ENCODE results near the gene N4BP3. TPM values are rescaled to one million over a fixed set of nuclear protein-coding genes. Genes with fewer than 3 reads are reported as not detected.
"Not testable (repeated sequence)": the region's sequence is repeated elsewhere in the genome, so short reads cannot be mapped to it uniquely, and the experiment has no call there.

N4BP3 gene
- total and polyA plus RNA-seq, 4 experiments from 2014 or later: 0.30 to 2.0 (median 1.1) TPM

- Mint-ChIP-seq H3K36me3 (no peaks in the 10 kb centered on the region), H3K4me1 (peaks cover 0 to 2% (median 0%) of the 10 kb centered on the region in 4 donors), H3K4me3 (no peak overlapping the region), H3K27ac (no peak overlapping the region), H3K27me3 (peaks cover 9 to 13% of the 10 kb centered on the region in 2 donors), H3K9me3 (no peaks in the 10 kb centered on the region)
- intact Hi-C loops (cut with micrococcal nuclease): no loop called here
- no peak for DNase-seq
- no peaks in the 10 kb centered on the region for H3K27me3 ChIP-seq (ENCODE audit: insufficient read depth, low read length)
- no peaks in the 10 kb centered on the region for H3K9me3 ChIP-seq (ENCODE audit: control insufficient read depth in 1 of 2, low read length in 2 of 2)
- H3K36me3 ChIP-seq (ENCODE audit: insufficient read depth, low read length): no peaks in the 10 kb centered on the region
- H3K4me1 ChIP-seq (ENCODE audit: insufficient read depth, low read length): no peaks in the 10 kb centered on the region
- H3K4me3 ChIP-seq (ENCODE audit: low read length in 2 of 2): no peak overlapping the region
- CTCF ChIA-PET (ENCODE audit: partially characterized antibody): interaction anchor here (1.6 to 10.3 kb wide), 2 partner anchors 19 to 69 kb away, joined by 3 to 283 read pairs; partner anchors contain the start of gene NHP2
- H3K27ac ChIP-seq (ENCODE audit: low read depth, low read length): no peak overlapping the region
- POLR2A ChIA-PET (ENCODE audit: partially characterized antibody): no interaction called here
Observed at GRCh38 chr5:178081571-178082243, 31.6 kb upstream of the N4BP3 start.

- H3K36me3 ChIP-seq (ENCODE audit: insufficient read depth, low read length): no peaks in the 10 kb centered on the region
- Mint-ChIP-seq H3K4me3 (no peak overlapping the region), H3K4me1 (peaks cover 0 to 2% (median 0%) of the 10 kb centered on the region in 4 donors), H3K36me3 (no peaks in the 10 kb centered on the region), H3K27ac (no peak overlapping the region), H3K9me3 (no peaks in the 10 kb centered on the region), H3K27me3 (peaks cover 11 to 17% of the 10 kb centered on the region in 2 donors)
- H3K4me1 ChIP-seq (ENCODE audit: insufficient read depth, low read length): no peaks in the 10 kb centered on the region
- H3K27me3 ChIP-seq (ENCODE audit: insufficient read depth, low read length): no peaks in the 10 kb centered on the region
- H3K27ac ChIP-seq (ENCODE audit: low read depth, low read length): no peak overlapping the region
- ChIA-PET POLR2A (ENCODE audit: partially characterized antibody) (no interaction called here), CTCF (ENCODE audit: partially characterized antibody) (no interaction called here)
- no peak for DNase-seq
- intact Hi-C loops (cut with micrococcal nuclease): no loop called here
- H3K9me3 ChIP-seq (ENCODE audit: control insufficient read depth in 1 of 2, low read length in 2 of 2): no peaks in the 10 kb centered on the region
- no peak overlapping the region for H3K4me3 ChIP-seq (ENCODE audit: low read length in 2 of 2)
Observed at GRCh38 chr5:178083922-178084321, 29.4 kb upstream of the N4BP3 start.

GRCh38 chr5:178085316-178085715 lies 28.0 kb upstream of the N4BP3 start:
- H3K9me3 Mint-ChIP-seq: no peaks in the 10 kb centered on the region
- peaks cover 11 to 20% of the 10 kb centered on the region in 2 donors for H3K27me3 Mint-ChIP-seq
- no peak overlapping the region for H3K4me3 Mint-ChIP-seq
- intact Hi-C loops (cut with micrococcal nuclease): no loop called here
- ChIA-PET CTCF (ENCODE audit: partially characterized antibody) (interaction anchor here (0.9 kb wide), 2 partner anchors 10 to 21 kb away, joined by 3 to 4 read pairs; no protein-coding TSS in a partner anchor), POLR2A (ENCODE audit: partially characterized antibody) (no interaction called here)
- H3K4me1 Mint-ChIP-seq: peaks cover 0 to 2% (median 0%) of the 10 kb centered on the region in 4 donors
- Histone ChIP-seq H3K27ac (ENCODE audit: low read depth, low read length) (no peak overlapping the region), H3K4me3 (ENCODE audit: low read length in 2 of 2) (no peak overlapping the region), H3K27me3 (ENCODE audit: insufficient read depth, low read length) (no peaks in the 10 kb centered on the region), H3K4me1 (ENCODE audit: insufficient read depth, low read length) (no peaks in the 10 kb centered on the region), H3K9me3 (ENCODE audit: control insufficient read depth in 1 of 2, low read length in 2 of 2) (no peaks in the 10 kb centered on the region), H3K36me3 (ENCODE audit: insufficient read depth, low read length) (no peaks in the 10 kb centered on the region)
- no peak for DNase-seq
- H3K36me3 Mint-ChIP-seq: no peaks in the 10 kb centered on the region
- no peak overlapping the region for H3K27ac Mint-ChIP-seq

- Histone ChIP-seq H3K27ac (ENCODE audit: low read depth, low read length) (no peak overlapping the region), H3K4me3 (ENCODE audit: low read length in 2 of 2) (no peak overlapping the region), H3K27me3 (ENCODE audit: insufficient read depth, low read length) (no peaks in the 10 kb centered on the region), H3K9me3 (ENCODE audit: control insufficient read depth in 1 of 2, low read length in 2 of 2) (no peaks in the 10 kb centered on the region), H3K36me3 (ENCODE audit: insufficient read depth, low read length) (no peaks in the 10 kb centered on the region), H3K4me1 (ENCODE audit: insufficient read depth, low read length) (no peaks in the 10 kb centered on the region)
- POLR2A ChIA-PET (ENCODE audit: partially characterized antibody): no interaction called here
- Mint-ChIP-seq H3K9me3 (peaks cover 0 to 2% (median under 1%) of the 10 kb centered on the region in 8 donors), H3K27ac (no peak overlapping the region), H3K4me1 (peaks cover 0 to 2% (median 0%) of the 10 kb centered on the region in 4 donors), H3K36me3 (no peaks in the 10 kb centered on the region), H3K27me3 (peaks cover 11 to 20% of the 10 kb centered on the region in 2 donors), H3K4me3 (no peak overlapping the region)
- DNase-seq: no peak
- CTCF ChIA-PET (ENCODE audit: partially characterized antibody): no interaction called here
- intact Hi-C loops (cut with micrococcal nuclease): no loop called here
Observed at GRCh38 chr5:178086266-178086665, 27.1 kb upstream of the N4BP3 start.

DNA sequence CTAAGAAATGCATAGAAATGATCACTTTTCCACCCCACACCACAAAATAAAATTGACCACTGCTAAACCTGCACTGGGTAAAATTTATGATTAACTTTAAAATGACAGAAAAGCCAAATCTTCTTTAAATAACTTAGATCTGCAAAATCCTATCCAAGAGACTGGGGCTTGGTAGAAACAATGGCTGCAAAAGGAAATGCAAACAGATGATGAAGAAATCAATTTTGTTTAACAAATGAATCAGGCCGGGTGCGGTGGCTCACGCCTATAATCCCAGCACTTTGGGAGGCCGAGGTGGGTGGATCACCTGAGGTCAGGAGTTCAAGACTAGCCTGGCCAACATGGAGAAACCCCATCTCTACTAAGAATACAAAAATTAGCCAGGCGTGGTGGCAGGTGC lies 26.1 kb upstream of the N4BP3 start:
- H3K36me3 ChIP-seq (ENCODE audit: insufficient read depth, low read length); H3K4me3 ChIP-seq (ENCODE audit: low read length in 2 of 2); H3K27ac ChIP-seq (ENCODE audit: low read depth, low read length); H3K4me1 ChIP-seq (ENCODE audit: insufficient read depth, low read length); DNase-seq; intact Hi-C loops (cut with micrococcal nuclease); H3K27ac Mint-ChIP-seq; H3K36me3 Mint-ChIP-seq; CTCF ChIA-PET (ENCODE audit: partially characterized antibody); H3K4me3 Mint-ChIP-seq; H3K9me3 ChIP-seq (ENCODE audit: control insufficient read depth in 1 of 2, low read length in 2 of 2); H3K9me3 Mint-ChIP-seq; H3K4me1 Mint-ChIP-seq; POLR2A ChIA-PET (ENCODE audit: partially characterized antibody); H3K27me3 ChIP-seq (ENCODE audit: insufficient read depth, low read length): not testable (repeated sequence)
- H3K27me3 Mint-ChIP-seq: peaks cover 8 to 20% of the 10 kb centered on the region in 2 donors

DNA sequence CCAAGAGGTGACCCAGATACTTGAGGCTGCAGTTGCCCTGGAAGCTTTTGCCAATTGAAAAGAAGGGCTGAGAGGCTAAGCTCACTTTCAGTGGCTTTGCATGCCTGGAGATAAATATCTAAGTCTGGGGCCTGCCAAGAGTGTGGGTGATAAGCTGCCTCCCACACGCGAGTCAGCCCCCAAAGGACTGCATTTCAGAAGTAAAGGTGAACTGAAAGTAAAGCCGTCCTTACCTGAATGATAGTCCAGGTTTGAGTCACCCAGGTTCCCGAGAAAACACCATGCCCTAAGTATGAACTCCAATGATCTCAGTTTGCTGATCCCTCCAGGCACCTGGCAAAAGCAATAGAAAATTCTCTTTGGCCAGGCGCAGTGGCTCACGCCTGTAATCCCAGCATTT lies 22.5 kb upstream of the N4BP3 start:
- no peak overlapping the region for H3K4me3 Mint-ChIP-seq
- H3K9me3 Mint-ChIP-seq: peaks cover 0 to 4% (median 3%) of the 10 kb centered on the region in 8 donors
- POLR2A ChIA-PET (ENCODE audit: partially characterized antibody): no interaction called here
- H3K4me3 ChIP-seq (ENCODE audit: low read length in 2 of 2): no peak overlapping the region
- H3K9me3 ChIP-seq (ENCODE audit: control insufficient read depth in 1 of 2, low read length in 2 of 2): no peaks in the 10 kb centered on the region
- no peak for DNase-seq
- H3K36me3 ChIP-seq (ENCODE audit: insufficient read depth, low read length): no peaks in the 10 kb centered on the region
- peaks cover 10 to 22% (median 13%) of the 10 kb centered on the region in 4 donors for H3K4me1 Mint-ChIP-seq
- H3K27me3 Mint-ChIP-seq: peaks cover 4 to 9% of the 10 kb centered on the region in 2 donors
- no peaks in the 10 kb centered on the region for H3K27me3 ChIP-seq (ENCODE audit: insufficient read depth, low read length)
- no peak overlapping the region for H3K27ac ChIP-seq (ENCODE audit: low read depth, low read length)
- no peak overlapping the region for H3K27ac Mint-ChIP-seq
- no peaks in the 10 kb centered on the region for H3K36me3 Mint-ChIP-seq
- intact Hi-C loops (cut with micrococcal nuclease): no loop called here
- peaks cover 14% of the 10 kb centered on the region for H3K4me1 ChIP-seq (ENCODE audit: insufficient read depth, low read length)
- CTCF ChIA-PET (ENCODE audit: partially characterized antibody): interaction anchor here (1.2 to 4.0 kb wide), 3 partner anchors 13 to 30 kb away, joined by 6 to 23 read pairs (median 11); no protein-coding TSS in a partner anchor

DNA sequence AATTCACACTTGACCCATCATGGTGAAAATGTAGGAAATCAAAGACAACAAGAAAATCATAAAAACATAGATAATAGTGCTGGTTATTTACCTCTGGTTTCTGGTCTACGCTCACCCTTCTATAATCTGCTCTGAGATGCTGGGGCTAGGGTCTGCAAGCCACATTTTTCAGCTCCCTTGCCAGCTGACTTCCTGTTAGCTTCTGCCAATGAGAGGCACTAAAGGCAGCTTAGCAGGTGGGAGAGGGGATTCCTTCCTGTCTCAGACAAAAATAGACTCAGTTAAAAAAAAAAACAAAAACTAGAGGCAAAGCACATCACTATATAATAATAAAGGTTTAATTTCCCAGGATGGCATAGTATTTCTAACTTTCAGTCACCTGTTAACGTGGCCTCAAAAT lies 20.2 kb upstream of the N4BP3 start:
- H3K4me1 Mint-ChIP-seq: peaks cover 10 to 22% (median 13%) of the 10 kb centered on the region in 4 donors
- ChIA-PET POLR2A (ENCODE audit: partially characterized antibody) (no interaction called here), CTCF (ENCODE audit: partially characterized antibody) (interaction anchor here (2.2 kb wide), 1 partner anchor 18 kb away, joined by 6 read pairs; no protein-coding TSS in a partner anchor)
- H3K9me3 Mint-ChIP-seq: peaks cover 0 to 6% (median 3%) of the 10 kb centered on the region in 8 donors
- peaks cover 2 to 6% of the 10 kb centered on the region in 2 donors for H3K27me3 Mint-ChIP-seq
- Histone ChIP-seq H3K36me3 (ENCODE audit: insufficient read depth, low read length) (no peaks in the 10 kb centered on the region), H3K27me3 (ENCODE audit: insufficient read depth, low read length) (no peaks in the 10 kb centered on the region), H3K9me3 (ENCODE audit: control insufficient read depth in 1 of 2, low read length in 2 of 2) (no peaks in the 10 kb centered on the region), H3K4me1 (ENCODE audit: insufficient read depth, low read length) (peaks cover 14% of the 10 kb centered on the region), H3K27ac (ENCODE audit: low read depth, low read length) (no peak overlapping the region), H3K4me3 (ENCODE audit: low read length in 2 of 2) (no peak overlapping the region)
- peak overlapping the region in 1 of 7 donors; percentile 18 for H3K27ac Mint-ChIP-seq
- DNase-seq: no peak
- no peaks in the 10 kb centered on the region for H3K36me3 Mint-ChIP-seq
- no peak overlapping the region for H3K4me3 Mint-ChIP-seq
- intact Hi-C loops (cut with micrococcal nuclease): no loop called here
